GM12874 (cell line): ENCODE measurements around the gene ARHGAP15.

Experiments
- TF ChIP-seq, protein P1 (sequence below): IDR thresholded peaks from 2 replicates; pipeline ENCODE4 v1.5.1; 2011; ENCODE audit warnings: low read depth, mild to moderate bottlenecking, control low read depth, low read length, moderate library complexity; ENCODE audit not compliant: insufficient read depth

The ARHGAP15 gene

GRCh38 chr2:143132355-143132754 lies 3.1 kb downstream of the ARHGAP15 start:
- TF ChIP-seq, protein P1, sequence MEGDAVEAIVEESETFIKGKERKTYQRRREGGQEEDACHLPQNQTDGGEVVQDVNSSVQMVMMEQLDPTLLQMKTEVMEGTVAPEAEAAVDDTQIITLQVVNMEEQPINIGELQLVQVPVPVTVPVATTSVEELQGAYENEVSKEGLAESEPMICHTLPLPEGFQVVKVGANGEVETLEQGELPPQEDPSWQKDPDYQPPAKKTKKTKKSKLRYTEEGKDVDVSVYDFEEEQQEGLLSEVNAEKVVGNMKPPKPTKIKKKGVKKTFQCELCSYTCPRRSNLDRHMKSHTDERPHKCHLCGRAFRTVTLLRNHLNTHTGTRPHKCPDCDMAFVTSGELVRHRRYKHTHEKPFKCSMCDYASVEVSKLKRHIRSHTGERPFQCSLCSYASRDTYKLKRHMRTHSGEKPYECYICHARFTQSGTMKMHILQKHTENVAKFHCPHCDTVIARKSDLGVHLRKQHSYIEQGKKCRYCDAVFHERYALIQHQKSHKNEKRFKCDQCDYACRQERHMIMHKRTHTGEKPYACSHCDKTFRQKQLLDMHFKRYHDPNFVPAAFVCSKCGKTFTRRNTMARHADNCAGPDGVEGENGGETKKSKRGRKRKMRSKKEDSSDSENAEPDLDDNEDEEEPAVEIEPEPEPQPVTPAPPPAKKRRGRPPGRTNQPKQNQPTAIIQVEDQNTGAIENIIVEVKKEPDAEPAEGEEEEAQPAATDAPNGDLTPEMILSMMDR, result no peak

GRCh38 chr2:143133783-143134182 lies 4.6 kb downstream of the ARHGAP15 start:
- TF ChIP-seq, protein P1, result no peak

DNA sequence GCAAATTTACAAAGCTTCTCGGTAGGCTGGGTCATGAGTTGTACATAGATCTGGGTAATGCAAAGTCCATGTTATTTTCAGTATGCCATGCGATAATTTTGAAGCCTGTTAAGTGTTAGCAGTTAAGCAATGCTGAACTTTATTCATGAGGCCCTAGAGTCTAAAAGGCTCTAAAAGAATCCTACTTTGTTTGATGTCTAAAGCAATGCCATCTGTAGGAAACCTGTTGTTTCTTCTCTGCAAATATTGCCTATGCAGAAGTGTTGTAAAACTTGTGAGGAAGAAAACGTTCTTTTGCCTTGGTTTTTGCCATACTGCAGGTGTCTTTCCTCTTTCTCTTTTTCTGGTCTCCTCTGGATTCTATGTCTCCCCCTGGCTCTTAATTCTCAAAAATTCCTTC lies 9.1 kb downstream of the ARHGAP15 start:
- TF ChIP-seq, protein P1, result no peak

GRCh38 chr2:143139835-143140393 lies 10.7 kb downstream of the ARHGAP15 start:
- TF ChIP-seq, protein P1, result no peak

- TF ChIP-seq, protein P1, result no peak
These were observed 11.8 kb downstream of the ARHGAP15 start for GRCh38 chr2:143140864-143141661.

DNA sequence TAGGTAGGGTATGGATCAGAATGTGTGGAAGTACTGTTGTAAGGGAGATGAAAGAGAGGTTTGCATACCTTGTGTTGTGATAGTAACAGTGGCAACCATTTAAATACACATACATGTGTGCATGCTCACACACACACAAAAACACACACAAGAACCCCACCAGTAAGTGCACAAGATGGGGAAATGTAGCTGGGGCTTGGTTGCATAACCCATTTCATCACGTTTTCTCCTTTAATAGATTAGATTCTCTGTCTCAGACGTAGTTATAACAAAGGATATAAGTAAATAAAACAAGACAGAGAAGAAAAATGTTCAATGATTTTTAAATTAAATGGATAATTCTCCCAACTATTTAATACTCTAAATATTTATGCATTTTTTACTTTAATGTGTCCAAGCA lies 13.4 kb downstream of the ARHGAP15 start:
- TF ChIP-seq, protein P1, result no peak

DNA sequence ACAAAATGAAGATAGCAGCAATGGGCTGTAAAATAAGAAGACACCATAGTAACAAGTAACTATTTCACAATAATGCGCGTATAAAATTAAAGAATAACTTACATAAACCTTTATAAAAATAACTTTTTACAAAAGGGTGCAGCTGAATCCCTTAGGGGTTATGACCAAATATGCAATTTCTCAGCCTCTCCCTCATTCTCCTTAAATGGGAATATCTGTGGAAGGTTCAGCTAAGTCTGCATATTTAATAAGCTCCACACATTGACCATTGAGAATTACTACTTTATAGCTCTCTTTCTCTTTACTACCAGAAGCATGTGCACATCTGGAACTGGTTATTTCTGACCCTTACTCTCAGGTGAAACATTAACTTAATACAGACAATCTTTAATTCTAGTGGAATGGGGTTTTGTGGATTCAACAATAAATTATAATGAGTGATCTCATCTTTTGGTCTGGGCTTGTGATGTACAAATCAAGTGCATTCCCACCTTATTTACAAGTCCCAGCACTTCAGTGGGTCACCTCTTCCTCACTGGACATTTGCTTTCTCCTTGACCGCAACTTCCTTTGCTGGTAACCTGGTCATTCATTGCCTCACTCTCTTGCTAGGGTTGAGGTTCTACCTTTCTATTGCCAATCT lies 15.7 kb downstream of the ARHGAP15 start:
- TF ChIP-seq, protein P1, result no peak
